Coronary artery (tissue), 2 donors: ENCODE measurements around the gene PDZRN3.

ENCODE experiments used
- DNase-seq: peaks from one replicate; pipeline ENCODE4 v3.0.0-alpha.2; 2017; ENCODE audit warnings: low spot score
- H3K27ac ChIP-seq, 2 donors: fragments of 200-600 bp; sonication (generic); one replicate each; pipeline ENCODE4 v1.5.1; 2016 to 2019
- H3K4me3 ChIP-seq: fragments of 200-600 bp; sonication (generic); 2 replicates; pipeline ENCODE4 v1.5.1; 2016; ENCODE audit warnings: mild to moderate bottlenecking, moderate library complexity
- TF ChIP-seq, protein P1 (sequence below): fragments of 200-600 bp; sonication (generic); IDR thresholded peaks from one replicate; pipeline ENCODE4 v1.5.1; 2019; ENCODE audit warnings: antibody characterized with exemption

Gene PDZRN3

DNA sequence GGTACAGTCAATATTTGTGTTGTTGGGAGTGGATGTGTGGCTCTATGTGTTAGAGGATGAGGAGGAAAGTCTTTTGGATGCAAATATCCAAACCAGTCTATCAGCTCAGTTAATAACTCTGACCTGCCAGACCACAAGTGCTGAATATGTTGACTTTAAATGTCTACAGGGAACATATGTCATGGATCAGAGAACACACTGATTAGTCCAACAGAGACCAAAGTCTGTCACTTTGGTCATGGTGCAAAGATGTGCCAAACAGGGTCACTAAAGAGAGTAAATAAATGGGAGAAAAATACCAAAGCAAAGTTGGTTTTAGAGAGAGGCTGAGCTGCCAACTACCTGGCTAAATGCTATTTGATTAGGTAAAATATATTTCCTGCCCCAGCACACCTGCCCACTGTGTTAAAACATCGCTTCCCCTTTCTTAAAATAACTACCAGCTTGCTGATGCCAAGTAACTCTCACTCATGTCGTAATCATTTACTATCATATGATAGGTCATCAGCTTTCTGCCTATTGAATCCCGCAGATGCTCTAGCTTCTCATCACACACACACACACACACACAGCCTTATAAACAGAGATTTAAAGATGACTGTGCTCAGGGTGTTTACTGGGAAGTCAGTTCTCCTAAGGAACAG lies 173.3 kb downstream of the PDZRN3 start:
- TF ChIP-seq, protein P1, sequence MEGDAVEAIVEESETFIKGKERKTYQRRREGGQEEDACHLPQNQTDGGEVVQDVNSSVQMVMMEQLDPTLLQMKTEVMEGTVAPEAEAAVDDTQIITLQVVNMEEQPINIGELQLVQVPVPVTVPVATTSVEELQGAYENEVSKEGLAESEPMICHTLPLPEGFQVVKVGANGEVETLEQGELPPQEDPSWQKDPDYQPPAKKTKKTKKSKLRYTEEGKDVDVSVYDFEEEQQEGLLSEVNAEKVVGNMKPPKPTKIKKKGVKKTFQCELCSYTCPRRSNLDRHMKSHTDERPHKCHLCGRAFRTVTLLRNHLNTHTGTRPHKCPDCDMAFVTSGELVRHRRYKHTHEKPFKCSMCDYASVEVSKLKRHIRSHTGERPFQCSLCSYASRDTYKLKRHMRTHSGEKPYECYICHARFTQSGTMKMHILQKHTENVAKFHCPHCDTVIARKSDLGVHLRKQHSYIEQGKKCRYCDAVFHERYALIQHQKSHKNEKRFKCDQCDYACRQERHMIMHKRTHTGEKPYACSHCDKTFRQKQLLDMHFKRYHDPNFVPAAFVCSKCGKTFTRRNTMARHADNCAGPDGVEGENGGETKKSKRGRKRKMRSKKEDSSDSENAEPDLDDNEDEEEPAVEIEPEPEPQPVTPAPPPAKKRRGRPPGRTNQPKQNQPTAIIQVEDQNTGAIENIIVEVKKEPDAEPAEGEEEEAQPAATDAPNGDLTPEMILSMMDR = no peak
- no peak for DNase-seq
- no peak overlapping the region for H3K27ac ChIP-seq

GRCh38 chr3:73449774-73450173 lies 175.0 kb downstream of the PDZRN3 start:
- H3K4me3 ChIP-seq = no peak overlapping the region
- H3K27ac ChIP-seq = no peak overlapping the region
- DNase-seq = no peak
- TF ChIP-seq, protein P1 = no peak

More for the DNA sequence above, 173.3 kb downstream of the PDZRN3 start:
- no peak overlapping the region for H3K4me3 ChIP-seq

- TF ChIP-seq, protein P1 = no peak
- no peak for DNase-seq
- no peak overlapping the region for H3K4me3 ChIP-seq
- H3K27ac ChIP-seq = no peak overlapping the region
Measured at GRCh38 chr3:73448761-73449301, 175.9 kb downstream of the PDZRN3 start.

GRCh38 chr3:73448041-73448440 lies 176.7 kb downstream of the PDZRN3 start:
- DNase-seq = no peak
- no peak overlapping the region for H3K27ac ChIP-seq
- no peak overlapping the region for H3K4me3 ChIP-seq
- TF ChIP-seq, protein P1 = no peak

DNA sequence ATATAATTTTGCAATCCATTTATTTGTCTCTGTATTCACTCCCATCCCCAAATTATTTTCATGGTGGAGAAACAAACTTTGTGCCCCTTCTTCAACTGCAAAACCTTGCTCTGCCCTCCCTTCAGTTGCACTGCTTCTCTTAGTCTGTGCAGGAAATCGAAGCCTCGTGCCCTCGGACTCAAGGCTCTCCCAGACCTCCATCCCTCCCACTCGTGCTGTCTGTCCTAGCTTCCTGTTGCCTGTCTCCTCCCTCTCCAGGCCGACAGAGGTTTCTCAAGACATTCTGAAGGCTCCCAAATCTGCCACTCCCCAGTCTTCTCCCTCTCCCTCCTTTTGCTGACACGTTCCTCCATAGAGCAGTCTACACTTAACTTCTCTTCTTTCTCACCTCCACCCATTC lies 177.6 kb downstream of the PDZRN3 start:
- no peak for DNase-seq
- H3K4me3 ChIP-seq = no peak overlapping the region
- TF ChIP-seq, protein P1 = no peak
- no peak overlapping the region for H3K27ac ChIP-seq

DNA sequence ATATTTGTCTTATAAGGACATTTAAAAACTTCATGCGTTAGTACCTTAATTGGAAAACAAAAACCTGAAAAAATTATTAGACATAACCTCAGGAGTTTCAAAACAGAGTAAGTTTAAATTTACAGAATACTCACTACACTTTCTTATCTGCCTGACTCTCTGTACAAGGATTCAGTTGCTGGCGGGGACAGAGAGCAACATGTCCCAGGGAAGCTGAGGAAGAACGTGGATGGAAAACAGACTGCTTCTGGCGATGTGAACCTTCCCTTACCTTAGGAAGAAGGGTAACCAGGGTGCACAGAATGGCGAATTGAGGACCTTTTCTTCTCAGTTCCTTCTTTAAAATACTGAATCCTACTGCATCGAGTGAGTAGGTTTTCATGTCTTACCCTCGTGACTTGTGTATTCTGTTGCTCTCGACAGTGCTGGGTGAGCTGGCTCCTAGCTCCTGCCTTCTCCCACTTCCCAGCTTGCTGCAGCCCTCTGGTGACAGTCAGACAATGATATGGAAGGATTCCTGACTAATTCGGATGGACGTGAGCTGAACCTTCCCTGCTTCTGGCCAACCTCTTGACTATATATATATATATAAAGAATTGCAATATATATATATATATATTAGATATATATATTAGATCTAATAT lies 178.2 kb downstream of the PDZRN3 start:
- no peak for DNase-seq
- no peak overlapping the region for H3K27ac ChIP-seq
- no peak overlapping the region for H3K4me3 ChIP-seq
- TF ChIP-seq, protein P1 = no peak

DNA sequence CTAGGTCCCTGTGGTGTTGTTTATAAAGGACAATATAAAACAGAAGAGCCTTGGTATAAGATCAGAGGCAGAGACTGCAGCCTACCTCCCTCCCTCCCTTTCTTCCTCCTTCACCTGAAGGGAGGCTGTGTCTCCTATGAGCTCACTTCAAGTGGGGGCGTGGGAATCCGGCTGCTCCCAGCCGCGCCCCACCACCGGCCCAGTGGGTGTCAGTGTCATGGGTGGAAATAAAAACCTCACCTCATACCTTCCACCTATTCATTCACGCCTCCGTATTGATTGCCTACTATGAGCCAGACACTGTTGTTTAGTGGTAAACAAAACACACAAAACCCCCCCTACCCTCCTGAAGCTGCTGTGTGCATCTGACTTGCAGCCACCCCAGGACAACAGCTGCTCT lies 181.9 kb downstream of the PDZRN3 start:
- TF ChIP-seq, protein P1 = no peak
- no peak for DNase-seq
- Histone ChIP-seq H3K27ac (no peak overlapping the region), H3K4me3 (no peak overlapping the region)
